Measurements from ENCODE around the gene HIPK2.

Gene HIPK2

DNA sequence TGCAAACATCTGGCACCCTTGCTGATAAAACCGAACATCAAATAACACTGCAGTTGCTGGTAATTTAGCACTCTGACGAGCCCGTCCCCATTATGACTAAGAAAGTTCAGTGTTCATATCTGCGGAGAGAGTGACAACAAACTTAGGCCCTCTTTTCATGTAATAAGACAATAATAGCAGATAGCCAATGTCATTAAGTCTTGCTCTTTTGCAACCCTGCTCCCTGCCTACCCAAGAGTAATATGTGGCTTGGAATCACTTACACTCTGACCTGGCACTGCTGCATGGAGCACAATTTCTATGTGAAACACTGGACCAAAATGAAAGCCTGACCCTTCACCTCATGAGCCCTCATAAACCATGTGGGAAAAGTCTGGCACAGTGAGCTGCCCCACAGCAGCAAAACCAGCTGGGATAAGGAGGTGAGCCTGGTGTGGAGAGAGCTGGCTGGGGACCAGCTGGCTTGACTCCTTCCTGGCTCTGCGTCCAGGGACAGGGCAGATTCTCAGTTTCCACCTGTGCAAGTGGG lies 86.5 kb downstream of the HIPK2 start:
- H3K27ac ChIP-seq (ENCODE audit: low read depth, low read length) = no peak overlapping the region
- no peaks in the 10 kb centered on the region for H3K27me3 ChIP-seq (ENCODE audit: insufficient read depth, low read length)
- no peaks in the 10 kb centered on the region for H3K9me3 ChIP-seq (ENCODE audit: insufficient read depth, low read depth, low read length)
- H3K9ac ChIP-seq (ENCODE audit: low read depth, low read length) = no peak overlapping the region
- H3K36me3 ChIP-seq (ENCODE audit: insufficient read depth, low read length) = no peaks in the 10 kb centered on the region
- 93% methylated on average over 5 of the region's 5 CpGs for WGBS
- no peak overlapping the region for H3K4me3 ChIP-seq (ENCODE audit: low read length)
- peaks cover 6% of the 10 kb centered on the region; the same call in 1 of the 2 replicates for H3K4me1 ChIP-seq (ENCODE audit: insufficient read depth, low read length)

DNA sequence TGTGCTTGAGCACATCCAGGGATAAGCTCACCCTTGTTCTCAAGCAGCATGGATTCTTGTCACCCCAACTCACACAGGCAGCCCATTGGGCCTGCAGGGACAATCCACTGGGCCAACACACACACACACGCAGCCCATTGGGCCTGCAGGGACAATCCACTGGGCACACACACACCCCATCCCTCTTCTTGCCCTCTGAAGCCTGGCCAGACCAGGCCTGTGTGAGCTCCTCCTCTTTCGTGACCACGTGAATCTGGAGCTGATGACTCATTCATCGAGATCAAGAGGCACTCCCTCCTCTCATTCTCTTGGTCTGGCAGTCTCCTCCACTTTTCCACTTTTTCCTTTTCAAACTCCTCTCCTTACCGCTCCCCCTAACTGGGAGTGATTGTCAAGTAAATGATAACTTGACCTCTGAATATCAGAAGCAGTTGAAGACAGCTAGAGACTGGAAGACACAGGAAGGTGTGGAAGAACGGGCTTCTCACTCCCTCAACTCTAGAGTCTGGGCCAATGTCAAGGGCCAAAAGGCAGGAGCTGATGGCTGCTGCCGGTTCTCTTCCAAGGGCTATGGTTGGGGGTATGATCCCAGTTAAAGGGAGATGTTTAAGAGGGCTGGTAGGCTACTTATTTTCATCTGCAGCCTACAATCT lies 89.7 kb downstream of the HIPK2 start:
- 75% methylated on average over 7 of the region's 7 CpGs for WGBS
- no peak overlapping the region for H3K27ac ChIP-seq (ENCODE audit: low read depth, low read length)

DNA sequence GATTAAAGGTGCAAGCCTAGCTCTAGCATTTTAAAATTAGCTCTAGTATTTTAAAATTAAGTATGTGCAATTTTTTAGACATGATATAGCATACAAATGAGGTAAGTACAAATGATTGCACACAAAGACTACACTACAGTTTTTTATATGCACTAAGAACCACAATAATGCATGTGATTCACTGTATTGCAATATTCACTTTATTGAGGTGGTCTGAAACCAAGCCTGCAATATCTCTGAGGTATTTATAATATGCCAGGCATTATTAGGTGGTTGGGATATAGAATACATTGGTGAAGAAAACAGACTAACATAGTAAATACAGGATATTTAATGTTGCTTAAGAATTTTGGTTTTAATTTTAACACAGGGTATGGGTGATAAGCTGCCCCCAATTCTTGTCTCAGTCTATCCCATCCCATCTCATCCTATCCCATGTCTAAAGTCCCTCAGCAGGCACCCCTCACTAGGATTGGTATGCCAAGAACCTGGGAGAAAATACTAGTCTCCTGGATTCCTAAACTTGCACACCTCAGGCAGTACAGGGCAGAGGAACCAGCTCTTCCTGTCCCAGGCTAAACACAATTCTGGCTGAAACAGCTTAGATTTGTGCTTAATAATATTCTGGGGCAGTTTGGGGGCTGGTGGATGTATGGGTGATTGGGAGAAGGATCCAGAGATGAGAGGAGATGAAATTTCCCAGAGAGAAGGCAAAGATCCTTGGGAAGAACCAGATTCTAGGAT lies 90.4 kb downstream of the HIPK2 start:
- H3K4me1 ChIP-seq (ENCODE audit: insufficient read depth, low read length) = peaks cover 10% of the 10 kb centered on the region; the same call in 1 of the 2 replicates
- H3K4me3 ChIP-seq (ENCODE audit: low read length) = no peak overlapping the region
- no peak overlapping the region for H3K27ac ChIP-seq (ENCODE audit: low read depth, low read length)
- 0 out of 2 replicates have a peak, but pooled peaks cover 5% of the 10 kb centered on the region for H3K9me3 ChIP-seq (ENCODE audit: insufficient read depth, low read depth, low read length)
- no peak overlapping the region for H3K9ac ChIP-seq (ENCODE audit: low read depth, low read length)
- H3K27me3 ChIP-seq (ENCODE audit: insufficient read depth, low read length) = no peaks in the 10 kb centered on the region
- H3K36me3 ChIP-seq (ENCODE audit: insufficient read depth, low read length) = no peaks in the 10 kb centered on the region

More for the DNA sequence above, 89.7 kb downstream of the HIPK2 start:
- no peak overlapping the region for H3K9ac ChIP-seq (ENCODE audit: low read depth, low read length)
- H3K36me3 ChIP-seq (ENCODE audit: insufficient read depth, low read length) = no peaks in the 10 kb centered on the region
- H3K4me3 ChIP-seq (ENCODE audit: low read length) = no peak overlapping the region
- H3K4me1 ChIP-seq (ENCODE audit: insufficient read depth, low read length) = peaks cover 9% of the 10 kb centered on the region; the same call in 1 of the 2 replicates
- H3K9me3 ChIP-seq (ENCODE audit: insufficient read depth, low read depth, low read length) = 0 out of 2 replicates have a peak, but pooled peaks cover 5% of the 10 kb centered on the region
- H3K27me3 ChIP-seq (ENCODE audit: insufficient read depth, low read length) = no peaks in the 10 kb centered on the region

DNA sequence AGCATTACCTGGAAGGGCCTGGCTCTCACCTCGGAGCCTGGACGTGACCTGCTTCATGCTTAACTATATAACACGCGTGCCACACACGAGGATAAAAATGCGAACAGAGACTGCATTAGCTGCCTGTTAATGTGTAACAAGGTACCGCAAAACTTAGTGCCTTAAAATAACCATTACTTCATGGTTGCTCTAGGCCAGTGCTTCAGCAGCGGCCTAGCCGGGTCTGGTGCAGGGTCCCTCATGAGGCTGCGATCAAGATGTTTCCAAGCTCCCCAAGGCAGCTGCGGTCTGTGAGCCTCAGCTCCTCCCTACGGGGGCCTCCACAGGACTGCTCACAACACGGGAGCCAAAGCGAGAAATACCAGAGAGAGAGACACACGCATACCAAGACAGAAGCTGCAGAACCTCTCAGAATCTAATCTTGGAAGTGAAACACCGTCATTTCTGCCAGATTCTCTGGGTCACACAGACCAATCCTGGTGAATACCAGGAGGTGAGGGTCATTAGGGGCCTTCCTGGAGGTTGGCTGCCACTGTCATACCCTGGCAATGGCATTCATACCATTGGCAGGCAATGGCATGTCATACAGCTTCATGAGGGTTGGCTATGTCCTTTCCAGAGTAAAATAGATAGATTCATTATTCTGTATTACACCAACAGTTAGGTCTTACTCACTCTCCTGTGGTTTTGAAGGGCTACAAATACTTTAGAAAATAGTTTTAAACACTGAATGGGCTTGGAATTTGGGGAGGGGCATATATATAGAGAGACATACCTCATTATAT lies 94.5 kb downstream of the HIPK2 start:
- no peaks in the 10 kb centered on the region for H3K27me3 ChIP-seq (ENCODE audit: insufficient read depth, low read length)
- WGBS = 93% methylated on average over 16 of the region's 16 CpGs
- H3K4me1 ChIP-seq (ENCODE audit: insufficient read depth, low read length) = peaks cover 26% of the 10 kb centered on the region
- no peak overlapping the region for H3K27ac ChIP-seq (ENCODE audit: low read depth, low read length)
- H3K9me3 ChIP-seq (ENCODE audit: insufficient read depth, low read depth, low read length) = 0 out of 2 replicates have a peak, but pooled peaks cover 5% of the 10 kb centered on the region
- no peak overlapping the region for H3K9ac ChIP-seq (ENCODE audit: low read depth, low read length)
- H3K36me3 ChIP-seq (ENCODE audit: insufficient read depth, low read length) = no peaks in the 10 kb centered on the region
- H3K4me3 ChIP-seq (ENCODE audit: low read length) = no peak overlapping the region

DNA sequence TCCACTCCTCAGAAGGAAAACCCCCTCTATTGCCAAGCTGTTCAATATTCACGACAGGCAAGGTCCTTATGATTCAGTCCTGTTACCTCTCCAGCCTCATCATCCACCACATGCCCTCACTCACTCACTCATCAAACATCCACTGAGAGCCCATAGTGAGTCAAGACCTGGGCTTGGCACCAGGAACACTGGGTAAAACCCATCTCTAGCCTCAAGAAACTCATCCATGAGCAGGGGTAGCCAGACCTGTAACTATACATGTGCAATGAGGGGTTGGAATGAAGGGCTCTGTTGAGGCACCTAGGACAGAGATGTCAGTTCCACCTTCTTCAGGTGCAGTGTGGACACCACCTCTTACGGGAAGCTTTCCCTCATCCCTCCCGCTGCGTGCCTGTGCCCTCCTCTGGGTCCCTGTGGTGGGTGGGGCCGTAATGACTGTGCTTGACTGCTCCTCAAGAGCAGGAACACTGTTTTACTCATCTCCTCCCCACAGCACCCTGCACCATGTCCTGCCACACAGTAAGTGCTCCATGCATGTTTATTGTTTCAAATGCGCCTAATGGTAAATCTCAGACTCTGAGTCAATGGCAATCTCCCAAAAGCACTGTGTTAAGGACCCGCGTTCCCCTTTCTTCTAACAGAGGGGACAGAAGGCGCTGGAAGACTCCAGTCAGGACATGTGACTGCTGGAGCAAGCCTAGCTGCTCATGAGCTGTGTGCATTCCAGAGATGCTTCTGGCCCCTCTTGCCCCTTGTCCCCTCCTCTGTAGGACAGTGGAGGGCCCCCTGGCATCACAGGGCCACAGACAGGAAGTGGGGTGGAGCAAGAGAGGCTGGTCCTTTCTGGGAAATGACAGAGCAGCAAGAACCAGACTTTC lies 95.4 kb downstream of the HIPK2 start:
- H3K9ac ChIP-seq (ENCODE audit: low read depth, low read length) = no peak overlapping the region
- H3K27me3 ChIP-seq (ENCODE audit: insufficient read depth, low read length) = no peaks in the 10 kb centered on the region
- no peaks in the 10 kb centered on the region for H3K36me3 ChIP-seq (ENCODE audit: insufficient read depth, low read length)
- H3K4me3 ChIP-seq (ENCODE audit: low read length) = no peak overlapping the region
- WGBS = 94% methylated on average over 9 of the region's 9 CpGs
- H3K4me1 ChIP-seq (ENCODE audit: insufficient read depth, low read length) = peaks cover 26% of the 10 kb centered on the region
- no peak overlapping the region for H3K27ac ChIP-seq (ENCODE audit: low read depth, low read length)
- 0 out of 2 replicates have a peak, but pooled peaks cover 5% of the 10 kb centered on the region for H3K9me3 ChIP-seq (ENCODE audit: insufficient read depth, low read depth, low read length)

DNA sequence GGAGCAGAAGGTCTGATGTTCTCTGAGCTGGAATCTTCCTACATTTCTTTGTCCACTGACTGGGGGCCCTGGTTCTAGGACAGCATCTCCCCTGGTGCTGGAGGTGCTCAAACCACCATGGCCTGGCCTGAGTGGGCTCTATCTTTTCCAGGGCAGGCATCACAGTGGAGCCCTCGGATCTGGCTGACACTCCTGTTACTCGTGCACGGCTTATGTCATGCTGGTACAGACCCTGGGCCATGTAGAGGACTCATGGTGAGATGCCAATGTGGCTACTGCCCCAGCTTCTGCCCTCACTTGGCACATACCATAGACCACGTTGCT lies 96.0 kb downstream of the HIPK2 start:
- H3K36me3 ChIP-seq (ENCODE audit: insufficient read depth, low read length) = no peaks in the 10 kb centered on the region
- 93% methylated on average over 4 of the region's 4 CpGs for WGBS
- peaks cover 26% of the 10 kb centered on the region for H3K4me1 ChIP-seq (ENCODE audit: insufficient read depth, low read length)
- no peak overlapping the region for H3K27ac ChIP-seq (ENCODE audit: low read depth, low read length)
- H3K9ac ChIP-seq (ENCODE audit: low read depth, low read length) = no peak overlapping the region
- H3K4me3 ChIP-seq (ENCODE audit: low read length) = no peak overlapping the region
- 0 out of 2 replicates have a peak, but pooled peaks cover 5% of the 10 kb centered on the region for H3K9me3 ChIP-seq (ENCODE audit: insufficient read depth, low read depth, low read length)
- no peaks in the 10 kb centered on the region for H3K27me3 ChIP-seq (ENCODE audit: insufficient read depth, low read length)

DNA sequence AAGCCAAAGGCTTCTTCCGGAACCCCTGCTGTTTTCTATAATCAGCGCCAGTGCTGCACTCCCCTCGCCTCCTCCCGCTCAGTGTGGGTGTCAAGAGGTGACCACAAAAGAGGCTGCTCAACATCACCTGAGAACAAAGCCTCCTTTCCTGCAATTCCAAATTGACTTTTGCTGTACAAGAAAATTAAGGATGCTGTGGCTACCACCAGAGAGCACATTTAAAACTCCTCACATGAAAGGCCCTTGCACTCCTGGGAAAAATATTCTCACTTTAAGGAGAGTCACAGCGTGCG lies 96.4 kb downstream of the HIPK2 start:
- H3K9ac ChIP-seq (ENCODE audit: low read depth, low read length) = no peak overlapping the region
- no peaks in the 10 kb centered on the region for H3K36me3 ChIP-seq (ENCODE audit: insufficient read depth, low read length)
- no peaks in the 10 kb centered on the region for H3K27me3 ChIP-seq (ENCODE audit: insufficient read depth, low read length)
- 90% methylated on average over 6 of the region's 6 CpGs for WGBS
- no peak overlapping the region for H3K4me3 ChIP-seq (ENCODE audit: low read length)
- H3K27ac ChIP-seq (ENCODE audit: low read depth, low read length) = no peak overlapping the region
- H3K9me3 ChIP-seq (ENCODE audit: insufficient read depth, low read depth, low read length) = 0 out of 2 replicates have a peak, but pooled peaks cover 5% of the 10 kb centered on the region
- H3K4me1 ChIP-seq (ENCODE audit: insufficient read depth, low read length) = peaks cover 26% of the 10 kb centered on the region

DNA sequence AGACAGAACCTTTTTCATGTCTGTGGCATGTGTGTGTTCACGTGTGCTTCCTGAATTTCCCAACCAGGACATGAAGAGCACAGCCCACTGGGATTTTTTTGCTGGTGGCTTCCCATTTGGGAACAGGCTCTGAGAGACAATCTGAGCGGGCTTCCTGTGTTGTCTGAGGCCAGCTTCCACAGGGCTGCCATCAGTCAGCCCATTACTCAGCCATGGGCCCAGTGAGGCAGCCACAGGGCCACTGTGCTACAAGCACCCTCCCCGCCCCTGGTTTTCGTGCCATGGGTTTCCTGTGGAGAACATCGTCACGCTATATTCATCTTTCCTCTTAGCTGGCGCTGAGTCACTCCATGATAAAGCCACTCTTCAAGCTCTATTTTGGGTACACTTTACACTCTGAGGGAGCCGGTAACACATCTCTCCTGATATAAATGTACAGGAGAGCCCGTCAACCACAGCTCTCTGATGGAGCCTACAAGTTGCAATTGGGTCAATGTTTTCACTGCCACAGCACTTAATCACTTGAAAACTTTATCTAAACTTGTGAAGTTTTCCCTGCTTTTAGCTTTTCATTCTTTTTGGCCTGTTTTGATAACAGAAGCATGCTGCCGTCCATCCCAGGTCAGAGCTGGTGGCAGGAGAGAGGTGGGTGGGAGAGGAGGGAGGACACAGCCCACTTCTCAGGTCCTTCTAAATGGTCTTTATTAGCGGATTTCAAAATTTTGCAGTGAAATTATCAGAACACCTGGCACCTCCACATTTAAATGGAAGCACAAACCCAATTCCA lies 96.9 kb downstream of the HIPK2 start:
- Histone ChIP-seq H3K36me3 (ENCODE audit: insufficient read depth, low read length) (no peaks in the 10 kb centered on the region), H3K9ac (ENCODE audit: low read depth, low read length) (no peak overlapping the region), H3K27ac (ENCODE audit: low read depth, low read length) (no peak overlapping the region), H3K9me3 (ENCODE audit: insufficient read depth, low read depth, low read length) (0 out of 2 replicates have a peak, but pooled peaks cover 2% of the 10 kb centered on the region), H3K4me1 (ENCODE audit: insufficient read depth, low read length) (peaks cover 26% of the 10 kb centered on the region), H3K27me3 (ENCODE audit: insufficient read depth, low read length) (no peaks in the 10 kb centered on the region), H3K4me3 (ENCODE audit: low read length) (no peak overlapping the region)
- WGBS = 86% methylated on average over 11 of the region's 11 CpGs

DNA sequence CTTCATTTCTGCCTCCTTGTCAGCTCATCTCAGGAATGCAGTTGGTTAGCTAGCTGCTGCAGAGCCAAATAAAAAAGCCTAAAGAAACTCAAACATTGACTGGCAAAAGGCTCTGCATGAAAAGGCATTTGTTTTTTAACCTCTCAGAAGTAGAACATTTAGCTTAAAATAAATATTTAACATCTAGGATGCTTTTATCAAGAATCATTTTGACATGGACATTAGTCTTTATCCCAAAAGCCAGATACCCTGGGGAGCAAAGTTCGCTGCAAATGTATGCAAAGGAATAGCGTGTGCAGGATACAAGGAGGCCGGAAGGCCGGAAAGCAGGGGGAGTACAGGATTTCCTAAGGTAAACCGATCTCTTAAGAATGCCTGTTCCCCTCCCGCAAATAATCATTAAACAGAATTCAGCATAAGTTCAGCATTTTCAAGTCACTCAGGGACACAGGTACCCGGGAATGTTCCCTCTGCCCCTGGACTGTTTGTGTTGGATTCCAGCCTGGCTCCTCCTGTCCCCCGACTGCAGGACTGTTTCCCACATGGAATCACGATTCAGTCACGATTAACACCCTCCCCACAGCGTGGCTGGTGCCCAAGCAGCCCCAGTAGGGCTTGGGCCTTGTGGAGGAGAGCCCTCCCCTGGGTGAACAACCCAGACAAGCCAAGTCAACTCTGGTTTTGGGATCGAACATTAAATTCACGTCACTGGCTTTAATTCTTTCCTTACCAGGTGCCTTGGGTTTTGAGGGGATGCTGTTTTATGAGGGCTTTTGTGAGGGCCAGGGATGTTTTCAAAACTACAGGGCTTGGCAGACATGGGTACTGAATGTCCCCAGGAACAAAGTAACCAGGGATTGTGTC lies 97.8 kb downstream of the HIPK2 start:
- Histone ChIP-seq H3K27me3 (ENCODE audit: insufficient read depth, low read length) (no peaks in the 10 kb centered on the region), H3K4me3 (ENCODE audit: low read length) (no peak overlapping the region), H3K4me1 (ENCODE audit: insufficient read depth, low read length) (peaks cover 26% of the 10 kb centered on the region), H3K9me3 (ENCODE audit: insufficient read depth, low read depth, low read length) (no peaks in the 10 kb centered on the region), H3K9ac (ENCODE audit: low read depth, low read length) (no peak overlapping the region), H3K27ac (ENCODE audit: low read depth, low read length) (peak overlapping the region; percentile 43), H3K36me3 (ENCODE audit: insufficient read depth, low read length) (no peaks in the 10 kb centered on the region)
- WGBS = 80% methylated on average over 13 of the region's 13 CpGs
